Fibroblast of lung (primary cell): Measurements from ENCODE around the gene GRM8.

Experiments
- EZH2 ChIP-seq: IDR thresholded peaks from 2 replicates; pipeline ENCODE4 v1.5.1; 2012; ENCODE audit warnings: low read length, control low read depth, mild to moderate bottlenecking; ENCODE audit errors: missing control alignments
- TF ChIP-seq, protein P1 (sequence below), 2 donors: IDR thresholded peaks in 1 of 2; conservative IDR thresholded peaks in 1 of 2; 1 replicate in 1 of 2; 2 replicates in 1 of 2; pipeline ENCODE4 v1.5.1; 2011 to 2012; ENCODE audit warnings: low read length in 2 of 2, control low read depth in 1 of 2, inconsistent platforms in 1 of 2, low read depth in 1 of 2, mild to moderate bottlenecking in 1 of 2

DNA sequence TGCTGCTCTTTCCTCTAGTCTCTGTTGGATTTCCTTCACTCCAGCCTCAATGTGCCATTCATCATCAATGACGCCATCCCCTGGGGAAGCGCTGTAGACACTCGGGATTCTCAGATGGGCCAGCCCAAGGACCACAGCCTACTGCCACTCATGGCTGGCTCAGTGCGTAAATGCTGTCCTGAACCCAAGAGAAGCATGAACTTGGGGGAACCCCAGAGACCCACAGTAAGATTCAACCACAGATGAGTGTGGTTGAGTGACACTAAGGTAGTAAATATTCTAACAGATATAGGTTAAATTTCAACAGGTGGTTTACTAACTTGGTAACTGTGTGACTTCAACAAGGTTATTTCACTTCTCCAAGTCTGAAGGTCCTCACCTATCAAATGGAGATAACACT lies 304.1 kb downstream of the GRM8 start:
- TF ChIP-seq, protein P1, sequence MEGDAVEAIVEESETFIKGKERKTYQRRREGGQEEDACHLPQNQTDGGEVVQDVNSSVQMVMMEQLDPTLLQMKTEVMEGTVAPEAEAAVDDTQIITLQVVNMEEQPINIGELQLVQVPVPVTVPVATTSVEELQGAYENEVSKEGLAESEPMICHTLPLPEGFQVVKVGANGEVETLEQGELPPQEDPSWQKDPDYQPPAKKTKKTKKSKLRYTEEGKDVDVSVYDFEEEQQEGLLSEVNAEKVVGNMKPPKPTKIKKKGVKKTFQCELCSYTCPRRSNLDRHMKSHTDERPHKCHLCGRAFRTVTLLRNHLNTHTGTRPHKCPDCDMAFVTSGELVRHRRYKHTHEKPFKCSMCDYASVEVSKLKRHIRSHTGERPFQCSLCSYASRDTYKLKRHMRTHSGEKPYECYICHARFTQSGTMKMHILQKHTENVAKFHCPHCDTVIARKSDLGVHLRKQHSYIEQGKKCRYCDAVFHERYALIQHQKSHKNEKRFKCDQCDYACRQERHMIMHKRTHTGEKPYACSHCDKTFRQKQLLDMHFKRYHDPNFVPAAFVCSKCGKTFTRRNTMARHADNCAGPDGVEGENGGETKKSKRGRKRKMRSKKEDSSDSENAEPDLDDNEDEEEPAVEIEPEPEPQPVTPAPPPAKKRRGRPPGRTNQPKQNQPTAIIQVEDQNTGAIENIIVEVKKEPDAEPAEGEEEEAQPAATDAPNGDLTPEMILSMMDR (conservative IDR thresholded peaks at IDR 0.05 in 1 of 2, IDR thresholded peaks at IDR 0.05 in 1 of 2; ENCODE audit: low read depth in 1 of 2, low read length in 2 of 2) = no peak
- no peak for TF ChIP-seq EZH2
